Measurements from ENCODE around the gene APOL5. TPM values are rescaled to one million over a fixed set of nuclear protein-coding genes. Genes with fewer than 3 reads are reported as not detected.
"Not testable (repeated sequence)": the region's sequence is repeated elsewhere in the genome, so short reads cannot be mapped to it uniquely, and the experiment has no call there.

The APOL5 gene
- polyA plus RNA-seq, 1 donor, result 0.03 TPM

GRCh38 chr22:35729309-35729698 lies 11.6 kb downstream of the APOL5 start:
- Histone ChIP-seq H3K27ac (ENCODE audit: low read length) (no peak overlapping the region), H3K27me3 (ENCODE audit: control insufficient read depth, insufficient read depth, low read length) (no peaks in the 10 kb centered on the region), H3K4me3 (ENCODE audit: low read length) (no peak overlapping the region), H3K9me3 (ENCODE audit: control insufficient read depth, low read depth, low read length) (no peaks in the 10 kb centered on the region), H3K36me3 (ENCODE audit: control insufficient read depth, insufficient read depth, low read length) (no peaks in the 10 kb centered on the region), H3K4me1 (ENCODE audit: control insufficient read depth, insufficient read depth, low read length) (peaks cover 16% of the 10 kb centered on the region)
- DNase-seq, result no peak
- WGBS (ENCODE audit: insufficient coverage, low lambda C conversion rate), result no CpG with 5 or more reads among the region's 2 CpGs

- Histone ChIP-seq H3K27me3 (ENCODE audit: control insufficient read depth, insufficient read depth, low read length) (no peaks in the 10 kb centered on the region), H3K9me3 (ENCODE audit: control insufficient read depth, low read depth, low read length) (no peaks in the 10 kb centered on the region), H3K4me3 (ENCODE audit: low read length) (no peak overlapping the region), H3K27ac (ENCODE audit: low read length) (no peak overlapping the region), H3K4me1 (ENCODE audit: control insufficient read depth, insufficient read depth, low read length) (peaks cover 16% of the 10 kb centered on the region), H3K36me3 (ENCODE audit: control insufficient read depth, insufficient read depth, low read length) (no peaks in the 10 kb centered on the region)
- DNase-seq, result no peak
- WGBS (ENCODE audit: insufficient coverage, low lambda C conversion rate), result no CpG with 5 or more reads among the region's 10 CpGs
Measured at GRCh38 chr22:35731321-35731720, 13.6 kb downstream of the APOL5 start.

GRCh38 chr22:35732116-35732515 lies 14.4 kb downstream of the APOL5 start:
- no peaks in the 10 kb centered on the region for H3K36me3 ChIP-seq (ENCODE audit: control insufficient read depth, insufficient read depth, low read length)
- H3K4me1 ChIP-seq (ENCODE audit: control insufficient read depth, insufficient read depth, low read length), result peaks cover 16% of the 10 kb centered on the region
- H3K4me3 ChIP-seq (ENCODE audit: low read length), result no peak overlapping the region
- no peaks in the 10 kb centered on the region for H3K9me3 ChIP-seq (ENCODE audit: control insufficient read depth, low read depth, low read length)
- no CpG with 5 or more reads among the region's 9 CpGs for WGBS (ENCODE audit: insufficient coverage, low lambda C conversion rate)
- no peak for DNase-seq
- no peak overlapping the region for H3K27ac ChIP-seq (ENCODE audit: low read length)
- no peaks in the 10 kb centered on the region for H3K27me3 ChIP-seq (ENCODE audit: control insufficient read depth, insufficient read depth, low read length)

DNA sequence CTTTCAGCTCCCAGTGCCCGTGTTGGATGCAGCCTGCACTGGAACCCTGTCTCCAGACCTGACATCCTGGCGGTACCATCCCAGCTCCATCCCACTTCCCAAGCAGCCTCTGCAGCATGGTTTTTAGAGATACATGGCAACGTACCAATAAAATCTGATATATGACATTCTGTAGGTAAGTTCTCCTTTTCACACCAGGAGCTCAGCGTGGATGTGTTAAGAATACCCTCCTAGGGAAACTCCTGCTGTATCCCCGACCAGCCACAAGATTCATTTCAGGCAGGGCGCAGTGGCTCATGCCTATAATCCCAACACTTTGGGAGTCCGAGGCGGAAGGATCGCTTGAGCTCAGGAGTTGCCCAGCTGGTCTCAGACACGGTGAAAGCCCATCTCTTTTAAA lies 15.4 kb downstream of the APOL5 start:
- Histone ChIP-seq H3K9me3 (ENCODE audit: control insufficient read depth, low read depth, low read length) (no peaks in the 10 kb centered on the region), H3K4me1 (ENCODE audit: control insufficient read depth, insufficient read depth, low read length) (peaks cover 16% of the 10 kb centered on the region), H3K27ac (ENCODE audit: low read length) (no peak overlapping the region), H3K27me3 (ENCODE audit: control insufficient read depth, insufficient read depth, low read length) (no peaks in the 10 kb centered on the region), H3K36me3 (ENCODE audit: control insufficient read depth, insufficient read depth, low read length) (peaks cover under 1% of the 10 kb centered on the region), H3K4me3 (ENCODE audit: low read length) (no peak overlapping the region)
- WGBS (ENCODE audit: insufficient coverage, low lambda C conversion rate), result no CpG with 5 or more reads among the region's 10 CpGs
- DNase-seq, result no peak

GRCh38 chr22:35733791-35734516 lies 16.3 kb downstream of the APOL5 start:
- no peaks in the 10 kb centered on the region for H3K9me3 ChIP-seq (ENCODE audit: control insufficient read depth, low read depth, low read length)
- H3K4me1 ChIP-seq (ENCODE audit: control insufficient read depth, insufficient read depth, low read length), result peaks cover 16% of the 10 kb centered on the region
- H3K4me3 ChIP-seq (ENCODE audit: low read length), result no peak overlapping the region
- no peak overlapping the region for H3K27ac ChIP-seq (ENCODE audit: low read length)
- WGBS (ENCODE audit: insufficient coverage, low lambda C conversion rate), result no CpG with 5 or more reads among the region's 7 CpGs
- H3K27me3 ChIP-seq (ENCODE audit: control insufficient read depth, insufficient read depth, low read length), result no peaks in the 10 kb centered on the region
- H3K36me3 ChIP-seq (ENCODE audit: control insufficient read depth, insufficient read depth, low read length), result peaks cover 6% of the 10 kb centered on the region
- DNase-seq, result peak; percentile 22 to 67

DNA sequence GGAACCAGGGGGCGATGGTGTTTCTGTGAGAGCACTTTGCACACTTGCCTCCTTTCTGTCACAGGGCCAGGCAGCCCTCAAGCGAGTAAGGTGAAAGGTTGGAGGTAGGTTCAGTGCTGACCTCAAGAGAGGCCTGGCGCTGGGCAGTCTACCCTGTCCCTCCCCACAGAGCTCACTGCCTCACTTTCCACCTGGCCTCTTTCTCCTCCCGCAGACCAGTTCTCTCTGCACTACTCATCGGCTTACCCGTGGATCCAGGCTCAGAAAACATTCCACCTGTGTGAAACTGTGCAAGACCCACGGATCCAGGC lies 16.8 kb downstream of the APOL5 start:
- peaks cover 16% of the 10 kb centered on the region for H3K4me1 ChIP-seq (ENCODE audit: control insufficient read depth, insufficient read depth, low read length)
- no CpG with 5 or more reads among the region's 7 CpGs for WGBS (ENCODE audit: insufficient coverage, low lambda C conversion rate)
- H3K27ac ChIP-seq (ENCODE audit: low read length), result no peak overlapping the region
- peaks cover 6% of the 10 kb centered on the region for H3K36me3 ChIP-seq (ENCODE audit: control insufficient read depth, insufficient read depth, low read length)
- no peak overlapping the region for H3K4me3 ChIP-seq (ENCODE audit: low read length)
- DNase-seq, result no peak
- H3K9me3 ChIP-seq (ENCODE audit: control insufficient read depth, low read depth, low read length), result no peaks in the 10 kb centered on the region
- no peaks in the 10 kb centered on the region for H3K27me3 ChIP-seq (ENCODE audit: control insufficient read depth, insufficient read depth, low read length)

- Histone ChIP-seq H3K4me3 (ENCODE audit: low read length) (no peak overlapping the region), H3K36me3 (ENCODE audit: control insufficient read depth, insufficient read depth, low read length) (peaks cover 10% of the 10 kb centered on the region), H3K27ac (ENCODE audit: low read length) (no peak overlapping the region), H3K4me1 (ENCODE audit: control insufficient read depth, insufficient read depth, low read length) (peaks cover 16% of the 10 kb centered on the region), H3K9me3 (ENCODE audit: control insufficient read depth, low read depth, low read length) (no peaks in the 10 kb centered on the region), H3K27me3 (ENCODE audit: control insufficient read depth, insufficient read depth, low read length) (no peaks in the 10 kb centered on the region)
- no peak for DNase-seq
- no CpG with 5 or more reads among the region's 1 CpG for WGBS (ENCODE audit: insufficient coverage, low lambda C conversion rate)
Measured at GRCh38 chr22:35735542-35735941, 17.9 kb downstream of the APOL5 start.

GRCh38 chr22:35736166-35736565 lies 18.5 kb downstream of the APOL5 start:
- Histone ChIP-seq H3K4me3 (ENCODE audit: low read length) (no peak overlapping the region), H3K9me3 (ENCODE audit: control insufficient read depth, low read depth, low read length) (no peaks in the 10 kb centered on the region), H3K27ac (ENCODE audit: low read length) (no peak overlapping the region), H3K4me1 (ENCODE audit: control insufficient read depth, insufficient read depth, low read length) (peaks cover 16% of the 10 kb centered on the region), H3K27me3 (ENCODE audit: control insufficient read depth, insufficient read depth, low read length) (no peaks in the 10 kb centered on the region), H3K36me3 (ENCODE audit: control insufficient read depth, insufficient read depth, low read length) (peaks cover 10% of the 10 kb centered on the region)
- no peak for DNase-seq
- no CpG with 5 or more reads among the region's 5 CpGs for WGBS (ENCODE audit: insufficient coverage, low lambda C conversion rate)

DNA sequence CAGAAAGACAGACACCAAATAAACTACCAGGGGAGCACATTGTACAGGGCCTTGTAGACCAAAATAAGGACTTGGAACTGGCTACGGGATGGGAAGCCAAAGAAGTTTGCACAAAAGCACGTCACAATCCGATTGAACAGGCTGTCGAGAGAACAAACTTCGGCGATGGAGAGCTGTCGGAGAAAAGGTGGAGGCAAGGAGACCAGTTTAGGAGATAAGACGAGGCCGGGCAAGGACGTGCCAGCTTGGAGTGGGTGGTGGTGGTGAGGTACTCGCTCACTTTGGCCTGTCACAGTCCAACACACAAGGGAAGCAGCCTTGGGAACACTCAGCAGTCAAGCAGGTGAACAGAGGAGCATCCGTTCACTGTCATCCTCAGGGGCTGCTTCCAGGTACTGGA lies 19.0 kb downstream of the APOL5 start:
- H3K4me3 ChIP-seq (ENCODE audit: low read length), result no peak overlapping the region
- H3K4me1 ChIP-seq (ENCODE audit: control insufficient read depth, insufficient read depth, low read length), result peaks cover 16% of the 10 kb centered on the region
- WGBS (ENCODE audit: insufficient coverage, low lambda C conversion rate), result 20% methylated on average over 1 of the region's 12 CpGs
- H3K36me3 ChIP-seq (ENCODE audit: control insufficient read depth, insufficient read depth, low read length), result peaks cover 10% of the 10 kb centered on the region
- no peak for DNase-seq
- no peaks in the 10 kb centered on the region for H3K9me3 ChIP-seq (ENCODE audit: control insufficient read depth, low read depth, low read length)
- no peaks in the 10 kb centered on the region for H3K27me3 ChIP-seq (ENCODE audit: control insufficient read depth, insufficient read depth, low read length)
- H3K27ac ChIP-seq (ENCODE audit: low read length), result no peak overlapping the region

GRCh38 chr22:35737886-35738285 lies 20.2 kb downstream of the APOL5 start:
- no CpG with 5 or more reads among the region's 6 CpGs for WGBS (ENCODE audit: insufficient coverage, low lambda C conversion rate)
- H3K27ac ChIP-seq (ENCODE audit: low read length); H3K4me3 ChIP-seq (ENCODE audit: low read length); DNase-seq; H3K9me3 ChIP-seq (ENCODE audit: control insufficient read depth, low read depth, low read length); H3K27me3 ChIP-seq (ENCODE audit: control insufficient read depth, insufficient read depth, low read length): not testable (repeated sequence)
- H3K36me3 ChIP-seq (ENCODE audit: control insufficient read depth, insufficient read depth, low read length), result peaks cover 15% of the 10 kb centered on the region
- H3K4me1 ChIP-seq (ENCODE audit: control insufficient read depth, insufficient read depth, low read length), result peaks cover 15% of the 10 kb centered on the region

All from large intestine (tissue), 3 donors.